GDM1 (cell line): ENCODE results near the gene RBM14.
"Not testable (repeated sequence)": the region's sequence is repeated elsewhere in the genome, so short reads cannot be mapped to it uniquely, and the experiment has no call there.

Experiments
- DNase-seq: peaks from one replicate; lab custom pipeline; 2025; lab: John Stamatoyannopoulos, UW

RBM14 gene

DNA sequence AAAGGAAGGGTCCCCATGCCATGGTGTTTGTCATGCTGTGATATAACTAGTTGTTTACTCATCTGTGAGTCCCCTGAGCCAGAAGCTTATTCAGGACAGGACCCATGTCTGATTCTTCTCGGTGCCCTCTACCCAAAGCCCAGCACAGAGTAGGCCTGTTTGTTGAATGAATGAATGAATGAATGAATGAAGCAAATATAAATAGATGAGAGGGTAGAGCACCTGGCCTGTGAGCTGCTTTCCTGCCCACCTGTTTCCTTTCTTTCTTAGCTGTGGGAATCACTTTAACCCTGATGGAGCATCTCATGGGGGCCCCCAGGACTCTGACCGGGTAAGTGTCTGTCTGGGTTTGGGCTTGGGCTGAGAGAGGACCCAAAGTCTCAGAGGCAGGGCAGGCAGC is 16.2 kb upstream of the RBM14 start:
- DNase-seq, result no peak

DNA sequence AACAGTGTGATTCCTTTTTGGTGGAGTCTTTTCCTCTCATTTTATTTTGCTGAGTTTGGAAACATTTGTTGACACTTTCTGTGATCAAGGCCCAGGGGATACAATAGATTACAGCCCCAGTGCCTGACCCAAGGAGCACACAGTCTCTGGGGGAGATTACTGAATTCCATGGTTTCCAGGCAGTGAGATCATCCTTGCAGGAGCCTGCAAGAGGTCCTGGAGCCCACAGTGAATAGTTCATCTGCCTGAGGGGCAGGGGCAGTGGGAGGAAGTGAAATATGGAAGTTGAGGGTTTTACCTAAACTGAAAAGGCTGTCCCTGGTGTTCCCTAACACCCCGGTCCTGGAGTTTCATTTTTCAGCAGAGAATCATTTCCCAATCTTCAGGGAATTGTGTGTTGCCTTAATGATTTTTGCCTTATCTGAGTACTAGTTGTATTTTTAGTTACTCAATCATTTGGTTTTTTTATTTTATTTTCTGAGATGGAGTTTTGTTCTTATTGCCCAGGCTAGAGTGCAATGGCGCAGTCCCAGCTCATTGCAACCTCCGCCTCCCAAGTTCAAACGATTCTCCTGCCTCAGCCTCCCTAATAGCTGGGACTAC is 15.7 kb upstream of the RBM14 start:
- no peak for DNase-seq

DNA sequence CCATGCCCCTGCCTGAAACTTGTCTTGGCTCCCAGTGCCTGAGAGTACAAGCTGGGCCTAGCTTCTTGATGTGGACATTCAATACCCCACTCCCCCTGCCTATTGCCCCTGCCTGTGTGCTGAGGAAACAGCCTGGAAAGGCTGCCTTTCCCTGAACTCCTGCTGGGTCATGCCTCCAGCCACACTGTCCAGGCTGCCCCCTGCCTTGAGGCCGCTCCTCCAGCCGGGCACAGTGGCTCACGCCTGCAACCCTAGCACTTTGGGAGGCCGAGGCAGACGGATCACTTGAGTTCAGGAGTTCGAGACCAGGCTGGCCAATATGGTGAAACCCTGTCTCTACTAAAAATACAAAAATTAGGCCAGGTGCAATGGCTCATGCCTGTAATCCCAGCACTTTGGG is 13.4 kb upstream of the RBM14 start:
- DNase-seq, result no peak

DNA sequence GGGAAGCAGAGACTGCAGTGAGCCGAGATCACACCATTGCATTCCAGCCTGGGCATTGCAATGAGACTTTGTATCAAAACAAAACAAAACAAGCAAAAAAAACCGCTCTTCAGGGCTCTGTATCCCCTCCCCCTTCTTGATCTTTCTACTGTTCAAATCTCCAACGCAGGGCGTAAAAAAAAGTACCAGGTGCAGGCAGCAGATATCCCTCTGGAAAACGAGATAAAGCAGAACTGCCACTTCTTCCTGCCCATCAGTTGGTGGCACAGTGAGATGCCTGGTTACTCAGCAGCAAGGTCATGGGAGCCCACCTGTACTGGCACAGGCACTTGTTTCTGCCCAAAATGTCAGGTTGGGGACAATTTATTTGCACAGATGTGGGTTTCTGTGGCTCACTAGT is 12.3 kb upstream of the RBM14 start:
- no peak for DNase-seq

DNA sequence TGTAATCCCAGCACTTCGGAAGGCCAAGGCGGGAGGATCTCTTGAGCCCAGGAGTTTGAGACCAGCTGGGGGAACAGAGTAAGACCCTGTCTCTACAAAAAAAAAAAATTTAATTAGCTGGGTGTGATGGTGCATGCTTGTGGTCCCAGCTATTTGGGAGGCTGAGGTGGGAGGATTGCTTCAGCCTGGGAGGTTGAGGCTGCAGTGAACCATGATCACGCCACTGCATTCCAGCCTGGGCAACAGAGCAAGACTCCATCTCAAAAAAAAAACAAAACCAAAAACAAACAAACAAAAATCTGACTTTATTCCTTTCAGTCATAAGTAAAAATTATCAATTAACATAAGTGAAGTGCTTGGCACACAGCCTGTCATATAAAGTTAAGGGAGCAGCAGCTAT is 9.8 kb upstream of the RBM14 start:
- not testable (repeated sequence) for DNase-seq

DNA sequence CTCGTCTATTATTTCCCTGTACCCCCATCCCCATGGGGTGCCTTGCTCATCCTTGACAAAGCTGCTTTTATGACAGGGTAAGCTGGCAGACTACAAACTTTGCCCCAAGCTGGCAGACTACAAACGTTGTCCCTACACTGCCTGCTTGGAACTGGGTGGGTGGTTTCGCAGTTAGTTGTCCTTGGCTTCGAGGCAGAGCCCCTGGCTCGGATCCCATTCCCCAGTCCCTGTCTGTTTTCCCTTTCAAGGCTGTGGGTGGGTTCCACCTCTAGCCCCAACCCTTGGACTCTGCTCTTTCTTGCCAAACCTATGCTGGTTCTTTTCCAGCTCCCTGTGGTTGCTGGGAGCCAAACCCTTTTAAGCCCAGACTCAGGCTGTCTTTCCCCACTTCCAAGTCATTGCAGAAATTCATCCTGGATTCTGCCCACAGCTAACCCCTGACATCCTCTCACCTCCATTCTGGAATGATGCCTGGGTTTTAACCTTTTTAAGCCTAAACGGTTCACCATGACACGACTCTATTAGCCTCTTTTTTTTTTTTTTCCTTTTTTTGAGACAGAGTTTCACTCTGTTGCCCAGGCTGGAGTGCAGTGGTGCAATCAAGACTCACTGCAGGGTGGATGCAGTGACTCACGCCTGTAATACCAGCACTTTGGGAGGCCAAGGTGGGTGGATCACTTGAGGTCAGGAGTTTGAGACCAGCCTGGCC is 9.2 kb upstream of the RBM14 start:
- DNase-seq, result no peak

DNA sequence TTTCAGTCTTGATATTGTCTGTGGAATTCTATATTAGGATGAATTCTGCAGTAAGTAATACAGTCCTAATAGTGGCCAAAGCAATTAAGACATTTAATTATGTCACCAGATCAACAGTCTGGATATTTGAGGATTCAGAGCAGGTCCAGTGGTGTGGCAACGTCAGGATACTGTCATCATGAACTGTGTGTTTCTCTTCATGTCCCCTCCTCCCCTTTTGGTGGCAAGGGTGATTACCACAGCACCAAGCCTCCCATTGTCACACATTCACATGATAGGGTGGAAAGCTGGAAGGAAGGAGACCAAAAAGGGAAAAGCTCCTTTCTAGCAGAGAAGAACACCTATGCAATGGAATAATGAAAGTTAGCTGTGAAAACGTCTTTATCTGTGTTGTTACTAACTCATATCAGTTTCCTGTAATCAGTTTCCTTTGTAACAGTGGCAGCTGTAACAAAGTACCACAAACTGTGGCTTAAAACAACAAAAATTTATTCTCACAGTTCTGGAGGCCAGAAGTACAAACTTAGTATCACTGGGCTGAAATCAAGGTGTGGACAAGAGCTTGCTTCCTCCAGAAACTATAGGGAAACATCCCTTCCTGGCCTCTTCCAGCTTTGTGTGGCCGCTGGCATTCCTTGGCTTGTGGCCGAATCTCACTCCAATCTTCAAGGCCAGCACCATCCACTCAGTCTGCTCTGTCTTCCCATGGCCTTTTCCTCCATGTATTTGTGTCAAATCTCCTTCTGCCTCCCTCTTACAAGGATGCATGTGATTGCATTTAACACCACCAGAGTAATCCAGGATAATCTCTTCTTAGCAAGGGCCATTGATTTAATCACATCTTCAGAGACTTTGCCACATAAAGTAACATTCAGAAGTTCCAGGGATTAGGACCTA is 6.5 kb upstream of the RBM14 start:
- DNase-seq, result no peak

DNA sequence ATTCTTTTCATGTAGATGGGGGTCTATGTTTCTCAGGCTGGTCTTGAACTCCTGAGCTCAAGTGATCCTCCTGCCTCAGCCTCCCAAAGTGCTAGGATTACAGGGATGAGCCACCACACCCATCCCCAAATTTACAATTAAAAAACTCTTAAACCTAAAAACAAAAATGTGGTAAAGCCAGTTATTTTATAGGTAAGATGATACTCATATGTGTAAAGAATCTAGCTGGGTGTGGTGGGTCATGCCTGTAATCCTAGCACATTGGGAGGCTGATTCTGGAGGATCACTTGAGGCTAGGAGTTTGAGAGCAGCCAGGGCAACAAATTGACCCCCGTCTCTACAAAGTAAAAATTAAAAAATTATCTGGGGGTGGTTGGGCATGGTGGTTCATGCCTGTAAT is 4.0 kb upstream of the RBM14 start:
- no peak for DNase-seq

DNA sequence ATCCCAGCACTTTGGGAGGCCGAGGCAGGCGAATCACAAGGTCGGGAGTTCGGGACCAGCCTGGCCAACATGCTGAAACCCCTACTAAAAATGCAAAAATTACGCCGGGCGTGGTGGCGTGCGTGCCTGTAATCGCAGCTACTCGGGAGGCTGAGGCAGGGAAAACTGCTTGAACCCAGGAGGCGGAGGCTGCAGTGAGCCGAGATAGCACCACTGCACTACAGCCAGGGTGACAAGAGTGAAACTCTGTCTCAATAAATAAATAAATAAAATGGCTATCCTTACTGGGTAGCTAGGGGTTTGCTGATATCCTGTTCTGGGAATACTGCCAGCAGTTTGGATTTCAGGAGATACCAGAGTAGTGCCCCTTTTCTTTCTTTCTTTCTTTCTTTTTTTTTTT is 2.4 kb upstream of the RBM14 start:
- DNase-seq, result no peak

DNA sequence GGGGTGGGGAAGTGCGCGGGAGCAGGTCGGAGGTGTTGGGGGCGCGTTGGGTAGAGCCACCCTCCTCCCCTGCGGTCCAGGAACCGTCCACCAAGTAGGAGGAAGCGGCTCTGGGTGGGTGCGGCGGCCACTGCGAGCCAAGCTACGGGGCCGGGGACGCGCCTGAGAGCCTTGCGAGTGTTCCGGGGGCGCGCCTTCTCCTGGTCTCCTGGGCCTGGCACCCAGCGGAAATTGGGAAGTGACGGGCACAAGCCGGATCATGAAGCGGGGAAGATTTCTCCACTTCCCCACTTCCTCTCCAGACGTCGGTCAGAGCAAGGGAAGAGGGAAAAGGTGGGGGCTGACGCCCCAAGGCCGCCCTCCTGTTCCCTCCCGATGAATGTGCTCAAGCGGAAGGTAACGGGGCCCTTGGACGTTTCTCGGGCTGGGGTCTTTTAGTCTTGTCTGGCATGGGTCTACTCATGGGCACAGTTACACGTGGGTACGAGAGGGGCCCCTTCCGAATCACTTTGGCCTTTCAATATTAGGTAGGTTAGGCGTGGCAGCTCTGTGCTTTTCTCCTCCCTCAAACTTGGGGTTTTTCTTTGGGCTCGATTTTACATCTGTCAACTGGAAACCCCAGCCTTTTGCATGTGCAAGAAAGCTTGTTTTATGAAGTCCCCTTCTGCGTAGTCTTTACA is 865 bp downstream of the RBM14 start:
- no peak for DNase-seq

DNA sequence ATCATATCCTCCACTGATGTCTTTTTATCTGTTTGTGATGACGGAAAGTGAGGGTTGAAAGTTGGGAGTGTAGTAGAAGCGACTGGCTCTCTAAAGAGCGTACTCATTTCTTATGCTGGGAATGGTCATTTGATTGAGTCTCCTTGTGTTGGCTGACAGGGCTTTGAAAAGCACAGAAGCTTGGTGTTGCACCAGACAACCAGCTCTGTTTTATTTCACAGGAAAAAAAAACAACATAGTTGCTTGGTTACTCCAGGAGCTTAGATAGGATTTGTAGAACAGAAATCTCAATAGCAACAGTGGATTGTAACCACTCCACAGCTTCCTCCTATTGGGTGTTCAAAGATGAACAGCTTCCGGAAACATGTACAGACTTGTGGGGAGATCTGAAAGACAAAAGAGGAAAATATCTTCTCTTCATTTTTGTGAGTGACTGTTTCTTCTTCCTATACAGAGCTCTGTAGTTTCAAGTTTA is 2.7 kb downstream of the RBM14 start:
- DNase-seq, result no peak

DNA sequence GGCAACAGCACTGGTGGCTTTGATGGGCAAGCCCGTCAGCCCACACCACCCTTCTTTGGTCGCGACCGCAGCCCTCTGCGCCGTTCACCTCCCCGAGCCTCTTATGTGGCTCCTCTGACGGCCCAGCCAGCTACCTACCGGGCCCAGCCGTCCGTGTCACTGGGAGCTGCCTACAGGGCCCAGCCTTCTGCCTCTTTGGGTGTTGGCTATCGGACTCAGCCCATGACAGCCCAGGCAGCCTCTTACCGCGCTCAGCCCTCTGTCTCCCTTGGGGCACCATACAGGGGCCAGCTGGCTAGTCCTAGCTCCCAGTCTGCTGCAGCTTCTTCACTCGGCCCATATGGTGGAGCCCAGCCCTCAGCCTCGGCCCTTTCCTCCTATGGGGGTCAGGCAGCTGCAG is 8.0 kb downstream of the RBM14 start:
- no peak for DNase-seq

DNA sequence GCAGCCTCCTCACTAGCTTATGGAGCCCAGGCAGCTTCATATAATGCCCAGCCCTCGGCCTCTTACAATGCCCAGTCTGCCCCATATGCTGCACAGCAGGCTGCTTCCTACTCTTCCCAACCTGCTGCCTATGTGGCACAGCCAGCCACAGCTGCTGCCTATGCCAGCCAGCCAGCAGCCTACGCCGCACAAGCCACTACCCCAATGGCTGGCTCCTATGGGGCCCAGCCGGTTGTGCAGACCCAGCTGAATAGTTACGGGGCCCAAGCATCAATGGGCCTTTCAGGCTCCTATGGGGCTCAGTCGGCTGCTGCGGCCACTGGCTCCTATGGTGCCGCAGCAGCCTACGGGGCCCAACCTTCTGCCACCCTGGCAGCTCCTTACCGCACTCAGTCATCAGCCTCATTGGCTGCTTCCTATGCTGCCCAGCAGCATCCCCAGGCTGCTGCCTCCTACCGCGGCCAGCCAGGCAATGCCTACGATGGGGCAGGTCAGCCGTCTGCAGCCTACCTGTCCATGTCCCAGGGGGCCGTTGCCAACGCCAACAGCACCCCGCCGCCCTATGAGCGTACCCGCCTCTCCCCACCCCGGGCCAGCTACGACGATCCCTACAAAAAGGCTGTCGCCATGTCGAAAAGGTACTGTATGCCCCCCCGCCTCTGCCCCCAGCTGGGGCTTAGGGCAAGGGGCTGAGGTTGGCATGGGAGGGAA is 8.8 kb downstream of the RBM14 start:
- DNase-seq, result no peak

DNA sequence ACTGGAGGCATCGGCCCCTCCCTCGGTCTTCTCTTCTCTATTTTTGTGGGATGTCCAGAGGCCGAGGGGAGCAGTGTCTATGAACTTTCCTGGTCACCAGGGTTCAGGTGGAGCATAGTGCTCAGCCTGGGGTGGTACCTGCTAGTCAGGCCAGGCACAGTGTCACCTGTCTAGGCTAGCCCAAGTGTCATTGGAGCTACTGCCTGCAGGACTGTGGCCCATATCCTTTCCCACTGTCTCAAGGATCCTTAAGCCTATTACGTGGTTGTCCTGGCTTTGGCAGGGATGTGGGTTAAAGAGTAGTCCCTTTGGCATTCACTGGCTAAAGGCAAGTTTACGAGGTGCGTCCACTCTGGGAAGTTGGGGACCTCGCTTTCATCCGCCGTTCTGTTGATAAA is 9.3 kb downstream of the RBM14 start:
- DNase-seq, result no peak

DNA sequence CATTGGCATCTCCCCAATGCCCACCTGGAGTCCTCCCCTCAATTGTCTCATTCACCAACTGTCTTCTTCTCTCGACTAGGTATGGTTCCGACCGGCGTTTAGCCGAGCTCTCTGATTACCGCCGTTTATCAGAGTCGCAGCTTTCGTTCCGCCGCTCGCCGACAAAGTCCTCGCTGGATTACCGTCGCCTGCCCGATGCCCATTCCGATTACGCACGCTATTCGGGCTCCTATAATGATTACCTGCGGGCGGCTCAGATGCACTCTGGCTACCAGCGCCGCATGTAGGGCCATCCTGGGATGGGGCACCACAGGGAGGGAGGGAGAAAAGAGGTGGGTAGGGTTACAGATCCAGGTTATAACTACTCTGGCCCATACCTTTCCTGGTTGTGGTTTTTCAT is 10.0 kb downstream of the RBM14 start:
- no peak for DNase-seq

DNA sequence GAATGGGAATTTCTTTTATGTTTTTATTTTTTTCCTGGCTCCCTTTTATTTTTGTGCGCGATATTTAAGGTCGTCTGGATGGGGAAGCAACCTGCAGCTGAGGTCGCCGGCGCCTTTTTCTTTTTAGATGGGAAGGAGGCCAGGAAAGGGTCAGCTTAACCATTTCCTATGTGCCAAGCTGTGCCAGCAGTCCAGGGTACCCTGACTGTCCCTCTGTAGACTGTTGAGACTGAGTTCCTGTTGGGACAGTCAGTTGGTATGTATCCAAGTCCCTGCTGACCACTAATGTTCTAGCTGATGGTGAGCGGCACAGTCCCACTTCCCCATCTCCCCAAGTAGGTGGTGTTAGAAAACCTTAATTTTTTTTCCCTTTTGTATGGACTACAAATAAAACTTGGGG is 10.5 kb downstream of the RBM14 start:
- DNase-seq, result no peak

DNA sequence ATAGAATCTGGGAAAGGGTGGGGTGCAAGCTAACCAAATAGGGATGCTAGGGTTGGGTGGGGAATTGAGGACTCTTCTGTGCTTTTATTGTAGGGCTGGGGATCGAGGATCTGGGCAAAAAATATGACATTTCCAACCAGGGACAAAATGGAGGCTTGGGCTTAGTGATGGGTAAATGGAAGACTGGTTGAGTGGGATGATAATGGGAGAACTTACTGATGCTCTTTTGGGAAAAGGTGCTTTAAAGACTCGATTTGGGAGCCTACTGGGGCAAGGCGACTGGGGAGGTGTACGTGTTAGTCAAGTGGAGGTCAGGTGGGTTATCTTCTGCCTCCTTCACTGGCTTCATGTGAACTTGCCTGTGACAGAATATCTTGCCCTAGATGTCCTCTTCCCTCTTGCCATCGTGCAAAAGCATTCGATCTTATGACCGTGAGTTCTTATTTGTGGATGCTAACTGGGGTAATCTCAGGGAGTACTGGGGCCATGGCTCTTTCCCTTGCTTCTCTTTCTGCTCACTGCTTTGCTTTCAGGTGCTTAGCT is 11.7 kb downstream of the RBM14 start:
- DNase-seq, result no peak

DNA sequence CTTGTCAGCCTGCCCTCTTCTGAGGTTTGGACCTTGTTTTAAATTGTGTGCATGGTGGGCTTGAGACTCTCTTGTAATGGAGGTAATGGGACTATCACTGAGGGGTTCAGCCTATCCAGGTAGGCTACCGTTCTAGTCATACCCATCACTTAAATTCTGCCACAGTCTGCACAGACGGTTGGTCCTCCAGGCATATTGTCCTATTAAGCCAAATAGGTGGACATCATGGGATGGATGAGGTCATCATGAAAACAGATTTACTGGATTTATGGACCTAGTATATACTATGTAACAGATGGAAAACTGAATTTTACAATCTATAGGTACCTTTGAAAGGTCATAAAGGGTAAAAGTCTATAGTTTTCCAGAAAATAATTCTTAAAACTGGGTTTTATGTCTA is 12.9 kb downstream of the RBM14 start:
- no peak for DNase-seq

DNA sequence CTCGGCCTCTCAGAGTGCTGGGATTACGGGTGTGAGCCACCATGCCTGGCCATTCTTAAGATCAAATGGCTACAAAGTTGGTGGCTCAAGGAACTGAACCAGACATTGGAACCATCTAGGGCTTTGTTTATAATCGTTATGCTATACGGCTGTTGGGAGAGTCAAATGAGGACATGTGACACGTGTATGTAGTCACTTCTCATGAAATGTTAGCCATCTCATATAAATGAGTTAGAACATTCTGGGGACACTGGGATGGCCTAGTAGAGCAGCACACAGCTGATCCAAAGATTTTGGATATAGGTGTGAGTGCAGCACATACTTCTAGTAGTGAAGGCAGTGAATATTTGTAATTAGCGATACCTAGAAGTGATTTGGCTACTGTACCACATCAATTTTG is 15.5 kb downstream of the RBM14 start:
- DNase-seq, result no peak

DNA sequence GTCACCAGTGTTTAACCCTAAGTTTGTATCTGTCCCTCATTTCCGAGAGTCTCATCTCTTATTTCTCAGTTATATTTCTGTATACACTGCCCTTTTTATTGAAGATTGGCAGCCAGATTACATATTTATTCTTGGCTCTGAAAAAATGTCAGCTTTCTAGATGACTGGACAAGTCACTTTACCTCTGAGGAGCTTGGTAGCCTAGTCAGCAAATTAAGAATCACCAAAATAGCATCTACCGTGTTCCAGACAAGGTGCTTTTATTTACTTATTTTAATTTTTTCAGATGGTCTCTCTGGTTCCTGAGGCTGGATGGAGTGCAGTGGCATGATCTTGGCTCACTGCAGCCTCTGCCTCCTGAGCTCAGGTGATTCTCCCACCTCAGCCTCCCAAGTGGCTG is 16.5 kb downstream of the RBM14 start:
- no peak for DNase-seq

DNA sequence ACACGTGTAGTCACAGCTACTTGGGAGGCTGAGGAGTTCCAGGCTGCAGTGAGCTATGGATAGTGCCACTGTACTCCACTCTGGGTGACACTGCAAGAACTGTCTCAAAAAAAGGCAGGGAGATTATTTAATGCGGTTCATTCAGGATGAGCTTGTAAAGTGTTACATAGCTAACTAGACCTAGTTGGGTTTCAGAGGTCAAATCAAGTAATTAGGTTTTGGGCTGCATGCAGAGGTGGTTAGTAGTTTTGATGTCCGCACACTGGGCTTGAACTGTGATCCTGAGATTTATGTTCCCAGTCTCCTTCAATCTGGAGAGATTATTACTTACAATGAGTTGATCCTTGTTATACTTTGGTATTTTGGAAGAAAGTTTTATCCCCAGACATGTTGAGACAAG is 20.0 kb downstream of the RBM14 start:
- DNase-seq, result no peak
